Measurements from ENCODE around the gene SGK2.

The SGK2 gene

DNA sequence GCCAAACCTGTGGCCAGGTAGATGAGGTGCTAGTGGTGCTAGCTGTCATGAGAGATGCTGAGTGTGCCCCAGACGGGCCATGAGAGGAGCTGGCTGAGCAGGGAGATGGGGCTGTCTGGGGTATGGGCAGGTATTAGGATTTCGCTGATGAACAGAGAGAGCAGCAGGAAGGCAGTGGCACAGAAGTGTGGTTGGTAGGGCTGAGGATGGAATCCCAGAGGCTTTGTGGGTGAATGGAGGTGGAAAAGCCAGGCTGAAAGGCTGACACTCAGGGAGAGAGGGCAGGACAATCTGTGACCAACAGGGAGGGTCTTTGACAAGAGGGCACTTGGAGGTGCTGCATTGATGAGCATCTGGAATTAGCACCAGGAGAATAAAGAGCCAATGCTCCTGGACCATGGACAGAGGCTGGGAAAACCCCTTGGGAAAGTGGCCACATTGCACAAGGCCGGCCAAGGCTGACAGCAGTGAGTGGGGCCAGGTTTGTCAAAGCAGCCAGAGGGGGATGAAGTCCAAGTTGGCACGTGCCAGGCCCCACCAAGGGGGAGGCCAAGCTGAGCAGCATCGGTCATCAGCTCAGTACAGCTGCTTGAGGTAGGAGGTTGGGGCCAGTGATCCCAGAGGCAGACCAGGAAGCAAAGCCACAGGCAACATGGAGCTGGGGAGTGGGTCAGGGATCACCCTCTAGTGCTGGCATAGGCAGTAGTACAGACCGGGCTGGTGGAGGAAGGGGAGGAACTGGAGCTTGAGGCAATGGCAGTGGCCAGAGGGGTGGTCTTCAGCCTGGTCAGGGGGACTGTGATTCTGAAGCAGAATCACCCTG is 19.7 kb upstream of the SGK2 start:
- H3K36me3 ChIP-seq (ENCODE audit: control insufficient read depth, insufficient read depth, low read length), result no peaks in the 10 kb centered on the region
- no peak for TF ChIP-seq CTCF (IDR thresholded peaks at IDR 0.05)
- H3K4me3 ChIP-seq (ENCODE audit: low read depth, low read length), result no peak overlapping the region
- no peak overlapping the region for H2AFZ ChIP-seq
- no peaks in the 10 kb centered on the region for H3K4me1 ChIP-seq
- no peak overlapping the region for H3K9ac ChIP-seq
- no peaks in the 10 kb centered on the region for H3K79me2 ChIP-seq
- H3K4me2 ChIP-seq (ENCODE audit: low read length), result no peak overlapping the region
- H3K27ac ChIP-seq, result no peak overlapping the region
- no peaks in the 10 kb centered on the region for H3K27me3 ChIP-seq (ENCODE audit: control insufficient read depth, insufficient read depth, low read length)
- H3K9me3 ChIP-seq (ENCODE audit: control insufficient read depth, low read length), result no peaks in the 10 kb centered on the region

DNA sequence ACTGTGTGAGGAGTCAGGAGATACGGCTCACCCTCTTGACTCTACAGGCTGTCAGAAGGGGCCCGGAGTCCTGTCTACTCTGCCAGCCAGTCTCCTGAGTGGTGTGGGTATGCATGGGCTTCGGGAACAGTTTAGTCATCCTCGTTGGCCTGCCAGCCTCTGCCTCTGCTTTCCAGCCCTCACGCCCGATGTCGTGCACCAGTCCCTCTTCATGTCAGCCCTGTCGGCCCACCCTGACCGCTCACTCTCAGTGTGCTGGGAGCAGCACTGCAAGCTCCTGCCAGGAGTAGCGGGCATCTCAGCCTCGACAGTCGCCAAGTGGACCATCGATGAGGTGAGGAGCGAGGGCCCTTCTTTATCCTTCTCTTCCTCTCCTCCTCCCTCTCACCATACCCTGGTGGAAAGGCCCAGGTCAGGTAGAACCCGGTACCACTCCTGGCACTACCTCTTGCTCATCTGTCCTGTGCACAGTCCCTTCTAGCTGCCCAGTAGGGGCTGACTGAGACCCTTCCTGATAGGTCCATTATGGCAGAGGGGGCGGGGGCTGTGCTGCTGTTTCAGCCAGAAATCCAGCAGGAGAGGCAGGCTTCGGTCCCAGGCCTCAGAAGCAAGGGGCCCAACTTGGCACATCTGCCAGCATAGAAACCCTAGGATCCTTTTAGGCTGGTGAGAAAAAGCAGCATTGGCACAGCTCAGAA is 18.7 kb upstream of the SGK2 start:
- H3K4me1 ChIP-seq, result no peaks in the 10 kb centered on the region
- H2AFZ ChIP-seq, result no peak overlapping the region
- H3K79me2 ChIP-seq, result no peaks in the 10 kb centered on the region
- H3K4me3 ChIP-seq (ENCODE audit: low read depth, low read length), result no peak overlapping the region
- H3K36me3 ChIP-seq (ENCODE audit: control insufficient read depth, insufficient read depth, low read length), result no peaks in the 10 kb centered on the region
- H3K4me2 ChIP-seq (ENCODE audit: low read length), result no peak overlapping the region
- no peak for TF ChIP-seq CTCF (IDR thresholded peaks at IDR 0.05)
- no peaks in the 10 kb centered on the region for H3K27me3 ChIP-seq (ENCODE audit: control insufficient read depth, insufficient read depth, low read length)
- no peak overlapping the region for H3K9ac ChIP-seq
- H3K27ac ChIP-seq, result no peak overlapping the region
- no peaks in the 10 kb centered on the region for H3K9me3 ChIP-seq (ENCODE audit: control insufficient read depth, low read length)

DNA sequence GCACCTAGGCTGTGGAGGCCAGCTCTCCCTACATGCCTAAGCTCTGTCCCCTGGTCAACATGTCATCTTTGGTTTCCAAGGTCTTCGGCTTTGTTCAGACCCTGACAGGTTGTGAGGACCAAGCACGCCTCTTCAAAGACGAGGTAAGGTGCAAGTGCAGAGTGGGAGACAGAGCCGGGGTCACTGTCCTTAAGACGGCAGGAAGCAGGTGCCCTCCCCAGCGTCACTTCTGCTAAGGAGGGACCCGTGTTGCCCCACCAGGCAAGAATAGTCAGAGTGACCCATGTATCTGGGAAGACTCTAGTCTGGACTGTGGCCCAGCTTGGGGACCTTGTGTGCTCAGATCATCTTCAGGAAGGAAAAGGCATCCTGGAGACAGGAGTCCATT is 18.2 kb upstream of the SGK2 start:
- Histone ChIP-seq H3K27me3 (ENCODE audit: control insufficient read depth, insufficient read depth, low read length) (no peaks in the 10 kb centered on the region), H3K9ac (no peak overlapping the region), H2AFZ (no peak overlapping the region), H3K9me3 (ENCODE audit: control insufficient read depth, low read length) (no peaks in the 10 kb centered on the region), H3K4me1 (no peaks in the 10 kb centered on the region), H3K79me2 (no peaks in the 10 kb centered on the region), H3K36me3 (ENCODE audit: control insufficient read depth, insufficient read depth, low read length) (no peaks in the 10 kb centered on the region), H3K4me3 (ENCODE audit: low read depth, low read length) (no peak overlapping the region), H3K27ac (no peak overlapping the region), H3K4me2 (ENCODE audit: low read length) (no peak overlapping the region)
- TF ChIP-seq CTCF (IDR thresholded peaks at IDR 0.05), result no peak

- Histone ChIP-seq H3K36me3 (ENCODE audit: control insufficient read depth, insufficient read depth, low read length) (no peaks in the 10 kb centered on the region), H3K4me3 (ENCODE audit: low read depth, low read length) (no peak overlapping the region), H3K9me3 (ENCODE audit: control insufficient read depth, low read length) (no peaks in the 10 kb centered on the region), H3K79me2 (no peaks in the 10 kb centered on the region), H3K9ac (no peak overlapping the region), H3K27me3 (ENCODE audit: control insufficient read depth, insufficient read depth, low read length) (no peaks in the 10 kb centered on the region), H3K4me1 (no peaks in the 10 kb centered on the region), H3K4me2 (ENCODE audit: low read length) (no peak overlapping the region), H2AFZ (no peak overlapping the region), H3K27ac (no peak overlapping the region)
- no peak for TF ChIP-seq CTCF (IDR thresholded peaks at IDR 0.05)
Observed at GRCh38 chr20:43541214-43541613, 17.6 kb upstream of the SGK2 start.
